Measurements from ENCODE around the gene FAM120AOS. TPM values are rescaled to one million over a fixed set of nuclear protein-coding genes. Genes with fewer than 3 reads are reported as not detected.

The FAM120AOS gene
- total RNA-seq, 1 donor from 2014 or later, result 41.7 TPM

GRCh38 chr9:93461414-93461743 lies 8.0 kb upstream of the FAM120AOS start:
- no peak for DNase-seq (ENCODE audit: low read depth)
- TF ChIP-seq CTCF (IDR thresholded peaks at IDR 0.05; ENCODE audit: insufficient read depth, low read length, poor library complexity, severe bottlenecking), result no peak
- H3K36me3 ChIP-seq (ENCODE audit: control insufficient read depth, insufficient read depth, low read length), result peaks cover 1% of the 10 kb centered on the region

GRCh38 chr9:93460689-93461413 lies 7.5 kb upstream of the FAM120AOS start:
- Histone ChIP-seq H3K4me3 (ENCODE audit: low read depth, low read length) (no peak overlapping the region), H3K27me3 (ENCODE audit: control insufficient read depth, insufficient read depth, low read length) (no peaks in the 10 kb centered on the region), H3K36me3 (ENCODE audit: control insufficient read depth, insufficient read depth, low read length) (peaks cover 1% of the 10 kb centered on the region)
- DNase-seq (ENCODE audit: low read depth), result no peak
- no peak for TF ChIP-seq CTCF (IDR thresholded peaks at IDR 0.05; ENCODE audit: insufficient read depth, low read length, poor library complexity, severe bottlenecking)

More at GRCh38 chr9:93461414-93461743, 8.0 kb upstream of the FAM120AOS start:
- no peaks in the 10 kb centered on the region for H3K27me3 ChIP-seq (ENCODE audit: control insufficient read depth, insufficient read depth, low read length)
- H3K4me3 ChIP-seq (ENCODE audit: low read depth, low read length), result no peak overlapping the region

- Histone ChIP-seq H3K36me3 (ENCODE audit: control insufficient read depth, insufficient read depth, low read length) (peaks cover 1% of the 10 kb centered on the region), H3K4me3 (ENCODE audit: low read depth, low read length) (no peak overlapping the region), H3K27me3 (ENCODE audit: control insufficient read depth, insufficient read depth, low read length) (no peaks in the 10 kb centered on the region)
- no peak for TF ChIP-seq CTCF (IDR thresholded peaks at IDR 0.05; ENCODE audit: insufficient read depth, low read length, poor library complexity, severe bottlenecking)
- DNase-seq (ENCODE audit: low read depth), result no peak
Measured at GRCh38 chr9:93459432-93459847, 6.1 kb upstream of the FAM120AOS start.

GRCh38 chr9:93458712-93459111 lies 5.3 kb upstream of the FAM120AOS start:
- no peak for TF ChIP-seq CTCF (IDR thresholded peaks at IDR 0.05; ENCODE audit: insufficient read depth, low read length, poor library complexity, severe bottlenecking)
- no peaks in the 10 kb centered on the region for H3K27me3 ChIP-seq (ENCODE audit: control insufficient read depth, insufficient read depth, low read length)
- peaks cover 1% of the 10 kb centered on the region for H3K36me3 ChIP-seq (ENCODE audit: control insufficient read depth, insufficient read depth, low read length)
- no peak overlapping the region for H3K4me3 ChIP-seq (ENCODE audit: low read depth, low read length)
- no peak for DNase-seq (ENCODE audit: low read depth)

GRCh38 chr9:93457006-93457405 lies 3.6 kb upstream of the FAM120AOS start:
- Histone ChIP-seq H3K36me3 (ENCODE audit: control insufficient read depth, insufficient read depth, low read length) (peaks cover 1% of the 10 kb centered on the region), H3K4me3 (ENCODE audit: low read depth, low read length) (no peak overlapping the region), H3K27me3 (ENCODE audit: control insufficient read depth, insufficient read depth, low read length) (no peaks in the 10 kb centered on the region)
- DNase-seq (ENCODE audit: low read depth), result no peak
- TF ChIP-seq CTCF (IDR thresholded peaks at IDR 0.05; ENCODE audit: insufficient read depth, low read length, poor library complexity, severe bottlenecking), result no peak

- Histone ChIP-seq H3K27me3 (ENCODE audit: control insufficient read depth, insufficient read depth, low read length) (no peaks in the 10 kb centered on the region), H3K36me3 (ENCODE audit: control insufficient read depth, insufficient read depth, low read length) (peaks cover 1% of the 10 kb centered on the region), H3K4me3 (ENCODE audit: low read depth, low read length) (no peak overlapping the region)
Measured at GRCh38 chr9:93456504-93456903, 3.1 kb upstream of the FAM120AOS start.

More at GRCh38 chr9:93456504-93456903, 3.1 kb upstream of the FAM120AOS start:
- TF ChIP-seq CTCF (IDR thresholded peaks at IDR 0.05; ENCODE audit: insufficient read depth, low read length, poor library complexity, severe bottlenecking), result no peak
- no peak for DNase-seq (ENCODE audit: low read depth)
